GM23338 (cell line): ENCODE measurements around the gene LRRC3C. TPM values are rescaled to one million over a fixed set of nuclear protein-coding genes. Genes with fewer than 3 reads are reported as not detected.

Experiments used
- ATAC-seq: fragments of 200-7000 bp; cut with Tn5 transposase; 3 replicates; pipeline ENCODE4 v1.9.1; 2020
- DNase-seq: peaks from one replicate; pipeline ENCODE4 v3.0.0-alpha.2; 2015; ENCODE audit warnings: low spot score
- H2AFZ ChIP-seq: fragments of 200-600 bp; sonication (generic); 2 replicates; pipeline ENCODE4 v1.8.0; 2016; ENCODE audit warnings: antibody characterized with exemption, mild to moderate bottlenecking, moderate library complexity
- H3F3A ChIP-seq: fragments of 200-600 bp; sonication (generic); replicated peaks from 2 replicates; pipeline ENCODE4 v1.8.0; 2017; ENCODE audit warnings: antibody characterized with exemption, mixed run types, low read depth
- H3K27ac ChIP-seq: fragments of 200-600 bp; sonication (generic); 2 replicates; pipeline ENCODE4 v1.6.1; 2016; ENCODE audit warnings: low read depth
- H3K27me3 ChIP-seq: fragments of 200-600 bp; sonication (generic); 2 replicates; pipeline ENCODE4 v1.8.0; 2016; ENCODE audit warnings: mild to moderate bottlenecking, mixed run types, moderate library complexity; ENCODE audit not compliant: insufficient read depth
- H3K36me3 ChIP-seq: fragments of 200-600 bp; sonication (generic); 2 replicates; pipeline ENCODE4 v1.8.0; 2016; ENCODE audit warnings: mild to moderate bottlenecking; ENCODE audit not compliant: insufficient read depth
- H3K4me1 ChIP-seq: fragments of 200-600 bp; sonication (generic); 2 replicates; pipeline ENCODE4 v1.8.0; 2016; ENCODE audit warnings: mild to moderate bottlenecking, moderate library complexity; ENCODE audit not compliant: insufficient read depth
- H3K4me2 ChIP-seq: fragments of 200-600 bp; sonication (generic); 2 replicates; pipeline ENCODE4 v1.7.1; 2017; ENCODE audit warnings: mixed run types
- H3K4me3 ChIP-seq: fragments of 200-600 bp; sonication (generic); 2 replicates; pipeline ENCODE4 v1.6.1; 2016; ENCODE audit warnings: mixed run types
- H3K79me2 ChIP-seq: fragments of 200-600 bp; sonication (generic); replicated peaks from 2 replicates; pipeline ENCODE4 v1.8.0; 2017; ENCODE audit warnings: mild to moderate bottlenecking; ENCODE audit not compliant: insufficient read depth
- H3K9me2 ChIP-seq: fragments of 200-600 bp; sonication (generic); 2 replicates; pipeline ENCODE4 v1.8.0; 2017; ENCODE audit not compliant: insufficient read depth
- H4K20me1 ChIP-seq: fragments of 200-600 bp; sonication (generic); replicated peaks from 2 replicates; pipeline ENCODE4 v1.8.0; 2017; ENCODE audit warnings: mild to moderate bottlenecking; ENCODE audit not compliant: insufficient read depth
- H3K27ac Mint-ChIP-seq: 2 replicates; pipeline ENCODE4 v1.8.0; 2020; ENCODE audit warnings: inconsistent platforms, mild to moderate bottlenecking, moderate library complexity, mixed read lengths
- H3K27me3 Mint-ChIP-seq: 3 replicates; pipeline ENCODE4 v1.8.0; 2022; ENCODE audit warnings: low read depth, mild to moderate bottlenecking, moderate library complexity, mixed read lengths, inconsistent platforms; ENCODE audit not compliant: insufficient read depth, poor library complexity
- H3K36me3 Mint-ChIP-seq: 3 replicates; pipeline ENCODE4 v1.8.0; 2021; ENCODE audit warnings: low read depth, mild to moderate bottlenecking, inconsistent platforms, moderate library complexity, mixed read lengths
- H3K4me1 Mint-ChIP-seq: 3 replicates; pipeline ENCODE4 v1.8.0; 2020; ENCODE audit warnings: mild to moderate bottlenecking, inconsistent platforms, mixed read lengths
- H3K4me3 Mint-ChIP-seq: 3 replicates; pipeline ENCODE4 v1.8.0; 2021; ENCODE audit warnings: moderate library complexity, mild to moderate bottlenecking, inconsistent platforms, mixed read lengths
- H3K9me3 Mint-ChIP-seq: 3 replicates; pipeline ENCODE4 v1.8.0; 2020; ENCODE audit warnings: moderate library complexity, mild to moderate bottlenecking, inconsistent platforms, mixed read lengths
- CREB1 ChIP-seq: fragments of 250-450 bp; sonication (Bioruptor Pico); IDR thresholded peaks from 2 replicates; pipeline ENCODE4 v1.5.0; 2020; ENCODE audit warnings: low read depth, mild to moderate bottlenecking, moderate library complexity
- ETS1 ChIP-seq: IDR thresholded peaks from 2 replicates; pipeline ENCODE4 v1.6.1; 2016; ENCODE audit warnings: antibody characterized with exemption
- EZH2 ChIP-seq: fragments of 200-600 bp; sonication (generic); IDR thresholded peaks from one replicate; pipeline ENCODE4 v1.8.0; 2017; ENCODE audit warnings: antibody characterized with exemption, mild to moderate bottlenecking, low read depth; ENCODE audit not compliant: unreplicated experiment
- EZH2phosphoT487 ChIP-seq: fragments of 200-600 bp; sonication (generic); IDR thresholded peaks from one replicate; pipeline ENCODE4 v1.8.1; 2018; ENCODE audit warnings: antibody characterized with exemption; ENCODE audit not compliant: unreplicated experiment
- JUNB ChIP-seq: IDR thresholded peaks from one replicate; pipeline ENCODE4 v1.6.1; 2016; ENCODE audit warnings: antibody characterized with exemption; ENCODE audit not compliant: unreplicated experiment
- POLR2AphosphoS5 ChIP-seq: IDR thresholded peaks from 2 replicates; pipeline ENCODE4 v1.6.1; 2016; ENCODE audit warnings: antibody characterized with exemption, low read depth
- STAT1 ChIP-seq: IDR thresholded peaks from one replicate; pipeline ENCODE4 v1.6.1; 2016; ENCODE audit warnings: antibody characterized with exemption; ENCODE audit not compliant: unreplicated experiment
- ZNF114 ChIP-seq: fragments of 250-450 bp; sonication (Bioruptor Pico); IDR thresholded peaks from 2 replicates; pipeline ENCODE4 v1.5.0; 2020; ENCODE audit warnings: mild to moderate bottlenecking, moderate library complexity
- polyA plus RNA-seq: library from polyadenylated mRNA; unstranded; fragments of >200 nt; fragmentation: Nextera tagmentation; extraction: Ambion mirVana; gene quantifications from 2 replicates; pipeline ENCODE4 v1.2.1, GENCODE V29; 2016
- total RNA-seq: library from RNA; depleted of rRNA; stranded (reverse); fragments of >200 nt; shearing (Covaris generic); gene quantifications from 2 replicates; pipeline ENCODE4 v1.2.3, GENCODE V29; 2014
- TF ChIP-seq, protein P1 (sequence below): fragments of 250-450 bp; sonication (Bioruptor Pico); IDR thresholded peaks from 2 replicates; pipeline ENCODE4 v1.5.0; 2020; ENCODE audit warnings: mild to moderate bottlenecking, moderate library complexity

The LRRC3C gene
- total and polyA plus RNA-seq, 2 experiments from 2014 or later = 0.24 TPM; not detected in 1

GRCh38 chr17:39981766-39982375, 54.3 kb downstream of the LRRC3C start (continued):
- TF ChIP-seq, protein P1, sequence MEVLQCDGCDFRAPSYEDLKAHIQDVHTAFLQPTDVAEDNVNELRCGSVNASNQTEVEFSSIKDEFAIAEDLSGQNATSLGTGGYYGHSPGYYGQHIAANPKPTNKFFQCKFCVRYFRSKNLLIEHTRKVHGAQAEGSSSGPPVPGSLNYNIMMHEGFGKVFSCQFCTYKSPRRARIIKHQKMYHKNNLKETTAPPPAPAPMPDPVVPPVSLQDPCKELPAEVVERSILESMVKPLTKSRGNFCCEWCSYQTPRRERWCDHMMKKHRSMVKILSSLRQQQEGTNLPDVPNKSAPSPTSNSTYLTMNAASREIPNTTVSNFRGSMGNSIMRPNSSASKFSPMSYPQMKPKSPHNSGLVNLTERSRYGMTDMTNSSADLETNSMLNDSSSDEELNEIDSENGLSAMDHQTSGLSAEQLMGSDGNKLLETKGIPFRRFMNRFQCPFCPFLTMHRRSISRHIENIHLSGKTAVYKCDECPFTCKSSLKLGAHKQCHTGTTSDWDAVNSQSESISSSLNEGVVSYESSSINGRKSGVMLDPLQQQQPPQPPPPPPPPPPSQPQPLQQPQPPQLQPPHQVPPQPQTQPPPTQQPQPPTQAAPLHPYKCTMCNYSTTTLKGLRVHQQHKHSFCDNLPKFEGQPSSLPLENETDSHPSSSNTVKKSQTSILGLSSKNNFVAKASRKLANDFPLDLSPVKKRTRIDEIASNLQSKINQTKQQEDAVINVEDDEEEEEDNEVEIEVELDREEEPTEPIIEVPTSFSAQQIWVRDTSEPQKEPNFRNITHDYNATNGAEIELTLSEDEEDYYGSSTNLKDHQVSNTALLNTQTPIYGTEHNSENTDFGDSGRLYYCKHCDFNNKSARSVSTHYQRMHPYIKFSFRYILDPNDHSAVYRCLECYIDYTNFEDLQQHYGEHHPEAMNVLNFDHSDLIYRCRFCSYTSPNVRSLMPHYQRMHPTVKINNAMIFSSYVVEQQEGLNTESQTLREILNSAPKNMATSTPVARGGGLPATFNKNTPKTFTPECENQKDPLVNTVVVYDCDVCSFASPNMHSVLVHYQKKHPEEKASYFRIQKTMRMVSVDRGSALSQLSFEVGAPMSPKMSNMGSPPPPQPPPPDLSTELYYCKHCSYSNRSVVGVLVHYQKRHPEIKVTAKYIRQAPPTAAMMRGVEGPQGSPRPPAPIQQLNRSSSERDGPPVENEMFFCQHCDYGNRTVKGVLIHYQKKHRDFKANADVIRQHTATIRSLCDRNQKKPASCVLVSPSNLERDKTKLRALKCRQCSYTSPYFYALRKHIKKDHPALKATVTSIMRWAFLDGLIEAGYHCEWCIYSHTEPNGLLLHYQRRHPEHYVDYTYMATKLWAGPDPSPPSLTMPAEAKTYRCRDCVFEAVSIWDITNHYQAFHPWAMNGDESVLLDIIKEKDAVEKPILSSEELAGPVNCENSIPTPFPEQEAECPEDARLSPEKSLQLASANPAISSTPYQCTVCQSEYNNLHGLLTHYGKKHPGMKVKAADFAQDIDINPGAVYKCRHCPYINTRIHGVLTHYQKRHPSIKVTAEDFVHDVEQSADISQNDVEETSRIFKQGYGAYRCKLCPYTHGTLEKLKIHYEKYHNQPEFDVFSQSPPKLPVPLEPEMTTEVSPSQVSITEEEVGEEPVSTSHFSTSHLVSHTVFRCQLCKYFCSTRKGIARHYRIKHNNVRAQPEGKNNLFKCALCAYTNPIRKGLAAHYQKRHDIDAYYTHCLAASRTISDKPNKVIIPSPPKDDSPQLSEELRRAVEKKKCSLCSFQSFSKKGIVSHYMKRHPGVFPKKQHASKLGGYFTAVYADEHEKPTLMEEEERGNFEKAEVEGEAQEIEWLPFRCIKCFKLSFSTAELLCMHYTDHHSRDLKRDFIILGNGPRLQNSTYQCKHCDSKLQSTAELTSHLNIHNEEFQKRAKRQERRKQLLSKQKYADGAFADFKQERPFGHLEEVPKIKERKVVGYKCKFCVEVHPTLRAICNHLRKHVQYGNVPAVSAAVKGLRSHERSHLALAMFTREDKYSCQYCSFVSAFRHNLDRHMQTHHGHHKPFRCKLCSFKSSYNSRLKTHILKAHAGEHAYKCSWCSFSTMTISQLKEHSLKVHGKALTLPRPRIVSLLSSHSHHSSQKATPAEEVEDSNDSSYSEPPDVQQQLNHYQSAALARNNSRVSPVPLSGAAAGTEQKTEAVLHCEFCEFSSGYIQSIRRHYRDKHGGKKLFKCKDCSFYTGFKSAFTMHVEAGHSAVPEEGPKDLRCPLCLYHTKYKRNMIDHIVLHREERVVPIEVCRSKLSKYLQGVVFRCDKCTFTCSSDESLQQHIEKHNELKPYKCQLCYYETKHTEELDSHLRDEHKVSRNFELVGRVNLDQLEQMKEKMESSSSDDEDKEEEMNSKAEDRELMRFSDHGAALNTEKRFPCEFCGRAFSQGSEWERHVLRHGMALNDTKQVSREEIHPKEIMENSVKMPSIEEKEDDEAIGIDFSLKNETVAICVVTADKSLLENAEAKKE = no peak
- TF ChIP-seq ZNF114 (CRISPR knock-in tag) (no peak), CREB1 (CRISPR knock-in tag) (no peak)

GRCh38 chr17:39988206-39988810, 60.8 kb downstream of the LRRC3C start:
- Histone ChIP-seq H3K9me2 (no peaks in the 10 kb centered on the region), H3F3A (no peaks in the 10 kb centered on the region), H3K36me3 (peaks cover 74% of the 10 kb centered on the region), H3K27me3 (no peaks in the 10 kb centered on the region), H3K79me2 (peaks cover 5% of the 10 kb centered on the region; the same call in 1 of the 2 replicates), H4K20me1 (peaks cover 10% of the 10 kb centered on the region), H3K4me2 (no peak overlapping the region), H3K4me1 (no peaks in the 10 kb centered on the region), H3K27ac (no peak overlapping the region), H3K4me3 (no peak overlapping the region), H2AFZ (no peak overlapping the region)
- no peak overlapping the region for H3K4me3 Mint-ChIP-seq
- ATAC-seq = no peak
- no peaks in the 10 kb centered on the region for H3K4me1 Mint-ChIP-seq
- H3K9me3 Mint-ChIP-seq = no peaks in the 10 kb centered on the region
- H3K36me3 Mint-ChIP-seq = peaks cover 96% of the 10 kb centered on the region
- H3K27me3 Mint-ChIP-seq = peaks cover 3% of the 10 kb centered on the region
- no peak for DNase-seq
- no peak overlapping the region for H3K27ac Mint-ChIP-seq
- TF ChIP-seq EZH2phosphoT487 = no peak
- TF ChIP-seq POLR2AphosphoS5 = no peak
- no peak for TF ChIP-seq ETS1
- TF ChIP-seq CREB1 (CRISPR knock-in tag) = no peak
- TF ChIP-seq JUNB = no peak
- TF ChIP-seq EZH2 = no peak
- no peak for TF ChIP-seq STAT1
